ENCODE results near the gene GBP6.
A peak's percentile ranks its signal among the peaks of the same experiment; 100 is the strongest.
"Not testable (repeated sequence)": the region's sequence is repeated elsewhere in the genome, so short reads cannot be mapped to it uniquely, and the experiment has no call there.

GBP6 gene

GRCh38 chr1:89363638-89364536 is at the start of gene GBP6:
GBP6 (plus strand) TSS chr1:89364059; CDS start chr1:89368552, 4,493 bp downstream.
- no peak for DNase-seq

- no peak for DNase-seq
These were observed 41.5 kb upstream of the GBP6 start for GRCh38 chr1:89322402-89322801.

- no peak for DNase-seq
These were observed 32.0 kb upstream of the GBP6 start for GRCh38 chr1:89331890-89332289.

- no peak for DNase-seq
These were observed 31.4 kb upstream of the GBP6 start for GRCh38 chr1:89332461-89332860.

- no peak for DNase-seq
These were observed 28.4 kb upstream of the GBP6 start for GRCh38 chr1:89335486-89335885.

- DNase-seq: no peak
These were observed 26.0 kb upstream of the GBP6 start for GRCh38 chr1:89337903-89338302.

GRCh38 chr1:89339039-89339438 is 24.8 kb upstream of the GBP6 start:
- DNase-seq: no peak

- DNase-seq: not testable (repeated sequence)
These were observed 18.4 kb upstream of the GBP6 start for GRCh38 chr1:89345479-89345878.

GRCh38 chr1:89347296-89347695 is 16.6 kb upstream of the GBP6 start:
- no peak for DNase-seq

GRCh38 chr1:89350298-89350697 is 13.6 kb upstream of the GBP6 start:
- no peak for DNase-seq

GRCh38 chr1:89351597-89352311 is 12.1 kb upstream of the GBP6 start:
- no peak for DNase-seq

GRCh38 chr1:89352421-89352820 is 11.4 kb upstream of the GBP6 start:
- DNase-seq: no peak

- DNase-seq: no peak
These were observed 9.7 kb upstream of the GBP6 start for GRCh38 chr1:89354205-89354604.

GRCh38 chr1:89355056-89355455 is 8.8 kb upstream of the GBP6 start:
- DNase-seq: no peak

- DNase-seq: no peak
These were observed 7.0 kb upstream of the GBP6 start for GRCh38 chr1:89356658-89357400.

- DNase-seq: peak; percentile 88
These were observed 5.5 kb upstream of the GBP6 start for GRCh38 chr1:89358287-89358893.

GRCh38 chr1:89360716-89361115 is 3.1 kb upstream of the GBP6 start:
- DNase-seq: no peak

GRCh38 chr1:89361681-89362080 is 2.2 kb upstream of the GBP6 start:
- no peak for DNase-seq

- DNase-seq: no peak
These were observed 663 bp upstream of the GBP6 start for GRCh38 chr1:89363196-89363595.

GRCh38 chr1:89364954-89365550 is 1.2 kb downstream of the GBP6 start:
- DNase-seq: no peak

GRCh38 chr1:89367221-89367620 is 3.4 kb downstream of the GBP6 start:
- DNase-seq: no peak

GRCh38 chr1:89369331-89369730 is 5.5 kb downstream of the GBP6 start:
- DNase-seq: no peak

GRCh38 chr1:89373810-89374209 is 10.0 kb downstream of the GBP6 start:
- not testable (repeated sequence) for DNase-seq

Data from CD4-positive, alpha-beta T cell treated with Interleukin-10 for 1 hour (primary cell).